Stimulated activated memory B cell treated with anti-CD40 and anti-IgM and Interleukin-4, amounts not matched to agents 10 μg/mL and 1 μg/mL and 100 μg/mL, for 72 hours (primary cell): ENCODE measurements around the gene STIM2.
"Not testable (repeated sequence)": the region's sequence is repeated elsewhere in the genome, so short reads cannot be mapped to it uniquely, and the experiment has no call there.

Experiments used
- ATAC-seq: fragments of 150-1000 bp; cut with Tn5 transposase; 2 replicates; pipeline ENCODE4 v1.10.0; 2021
- H3K27ac Mint-ChIP-seq: one replicate; pipeline ENCODE4 v1.8.0; 2022; ENCODE audit warnings: mild to moderate bottlenecking, mixed read lengths
- H3K27me3 Mint-ChIP-seq: one replicate; pipeline ENCODE4 v1.8.0; 2022; ENCODE audit warnings: mixed read lengths
- H3K36me3 Mint-ChIP-seq: one replicate; pipeline ENCODE4 v1.8.0; 2022; ENCODE audit warnings: mixed read lengths
- H3K4me1 Mint-ChIP-seq: one replicate; pipeline ENCODE4 v1.8.0; 2022; ENCODE audit warnings: mixed read lengths
- H3K4me3 Mint-ChIP-seq: one replicate; pipeline ENCODE4 v1.8.0; 2022; ENCODE audit warnings: mild to moderate bottlenecking, moderate library complexity, mixed read lengths
- H3K9me3 Mint-ChIP-seq: one replicate; pipeline ENCODE4 v1.8.0; 2022; ENCODE audit warnings: mixed read lengths

Gene STIM2

GRCh38 chr4:26826721-26827120, 33.9 kb upstream of the STIM2 start:
- Mint-ChIP-seq H3K27me3 (peaks cover 23% of the 10 kb centered on the region), H3K9me3 (peaks cover 7% of the 10 kb centered on the region), H3K4me3 (peak overlapping the region; percentile 27), H3K4me1 (peaks cover 46% of the 10 kb centered on the region), H3K36me3 (peaks cover 8% of the 10 kb centered on the region), H3K27ac (peak overlapping the region; percentile 48)
- ATAC-seq: peak; percentile 88

DNA sequence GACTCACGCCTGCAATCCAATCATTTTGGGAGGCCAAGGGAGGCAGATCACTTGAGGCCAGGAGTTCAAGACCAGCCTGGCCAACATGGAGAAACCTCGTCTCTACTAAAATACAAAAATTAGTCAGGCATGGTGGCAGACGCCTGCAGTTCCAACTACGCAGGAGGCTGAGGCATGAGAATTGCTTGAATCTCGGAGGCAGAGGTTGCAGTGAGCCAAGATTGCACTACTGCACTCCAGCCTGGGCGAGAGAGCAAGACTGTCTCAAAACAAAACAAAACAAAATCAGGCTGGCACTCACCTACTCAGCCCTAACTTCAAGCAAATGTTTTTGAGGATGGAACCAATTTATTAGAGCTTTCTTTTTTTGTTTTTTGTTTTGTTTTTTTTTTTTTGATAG, 33.3 kb upstream of the STIM2 start:
- not testable (repeated sequence) for H3K9me3 Mint-ChIP-seq, H3K4me3 Mint-ChIP-seq, H3K36me3 Mint-ChIP-seq, ATAC-seq
- H3K27ac Mint-ChIP-seq: peak overlapping the region; percentile 48
- H3K27me3 Mint-ChIP-seq: peaks cover 17% of the 10 kb centered on the region
- peaks cover 40% of the 10 kb centered on the region for H3K4me1 Mint-ChIP-seq

DNA sequence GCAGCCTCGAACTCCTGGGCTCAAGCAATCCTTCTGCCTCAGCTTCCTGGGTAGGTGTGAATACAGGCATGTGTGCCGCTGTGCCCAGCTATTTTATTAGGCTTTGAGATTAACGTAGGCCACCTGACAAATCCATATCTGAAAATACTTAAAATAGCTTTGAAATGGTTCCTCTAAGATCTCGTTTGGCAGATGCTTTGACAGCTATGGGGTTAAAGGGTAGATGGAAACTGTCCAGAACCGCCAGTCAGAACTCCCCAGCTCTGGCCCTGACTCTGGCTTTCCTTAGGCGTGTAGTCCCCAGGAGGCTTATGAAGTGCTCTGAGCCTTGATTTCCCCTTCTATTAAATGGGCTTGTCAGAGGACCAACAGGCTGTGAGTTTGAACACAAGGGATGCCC, 32.8 kb upstream of the STIM2 start:
- Mint-ChIP-seq H3K4me3 (no peak overlapping the region), H3K36me3 (peaks cover 6% of the 10 kb centered on the region), H3K27me3 (peaks cover 12% of the 10 kb centered on the region), H3K9me3 (peaks cover 6% of the 10 kb centered on the region), H3K27ac (no peak overlapping the region), H3K4me1 (peaks cover 35% of the 10 kb centered on the region)
- no peak for ATAC-seq

- no peak overlapping the region for H3K27ac Mint-ChIP-seq
- H3K27me3 Mint-ChIP-seq: no peaks in the 10 kb centered on the region
- H3K4me3 Mint-ChIP-seq: no peak overlapping the region
- no peak for ATAC-seq
- H3K9me3 Mint-ChIP-seq: peaks cover 2% of the 10 kb centered on the region
- no peaks in the 10 kb centered on the region for H3K36me3 Mint-ChIP-seq
- peaks cover 23% of the 10 kb centered on the region for H3K4me1 Mint-ChIP-seq
Measured at GRCh38 chr4:26829018-26829417, 31.6 kb upstream of the STIM2 start.

- peaks cover 8% of the 10 kb centered on the region for H3K9me3 Mint-ChIP-seq
- no peaks in the 10 kb centered on the region for H3K36me3 Mint-ChIP-seq
- no peak overlapping the region for H3K4me3 Mint-ChIP-seq
- H3K4me1 Mint-ChIP-seq: peaks cover 16% of the 10 kb centered on the region
- ATAC-seq: no peak
- no peaks in the 10 kb centered on the region for H3K27me3 Mint-ChIP-seq
- H3K27ac Mint-ChIP-seq: no peak overlapping the region
Measured at GRCh38 chr4:26830033-26830432, 30.6 kb upstream of the STIM2 start.

DNA sequence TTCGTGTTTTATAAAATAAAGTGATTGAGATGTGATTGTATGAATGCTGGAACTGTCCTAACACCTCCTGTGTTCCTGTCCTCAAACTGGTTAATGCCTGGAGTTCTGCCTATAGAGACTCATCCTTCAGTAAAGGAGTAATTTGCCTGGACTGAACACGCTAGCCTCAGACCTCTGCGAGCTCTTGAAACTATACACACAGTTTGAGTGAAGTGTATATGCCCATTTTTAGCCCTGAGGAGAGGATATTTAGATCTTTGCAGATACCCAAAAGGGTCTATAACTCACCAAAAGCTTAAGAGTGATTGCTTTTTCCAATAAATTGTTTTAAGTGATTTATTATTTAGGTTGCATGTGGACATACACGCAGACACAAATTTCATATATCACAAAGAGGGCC, 29.9 kb upstream of the STIM2 start:
- H3K4me1 Mint-ChIP-seq: peaks cover 16% of the 10 kb centered on the region
- no peak for ATAC-seq
- peaks cover 8% of the 10 kb centered on the region for H3K9me3 Mint-ChIP-seq
- no peaks in the 10 kb centered on the region for H3K36me3 Mint-ChIP-seq
- no peak overlapping the region for H3K4me3 Mint-ChIP-seq
- H3K27me3 Mint-ChIP-seq: no peaks in the 10 kb centered on the region
- no peak overlapping the region for H3K27ac Mint-ChIP-seq

GRCh38 chr4:26836539-26836938, 24.1 kb upstream of the STIM2 start:
- no peaks in the 10 kb centered on the region for H3K27me3 Mint-ChIP-seq
- H3K9me3 Mint-ChIP-seq: peaks cover 8% of the 10 kb centered on the region
- no peak overlapping the region for H3K4me3 Mint-ChIP-seq
- ATAC-seq: no peak
- H3K36me3 Mint-ChIP-seq: no peaks in the 10 kb centered on the region
- H3K4me1 Mint-ChIP-seq: no peaks in the 10 kb centered on the region
- no peak overlapping the region for H3K27ac Mint-ChIP-seq

- no peaks in the 10 kb centered on the region for H3K36me3 Mint-ChIP-seq
- H3K27ac Mint-ChIP-seq: no peak overlapping the region
- H3K27me3 Mint-ChIP-seq: peaks cover 9% of the 10 kb centered on the region
- H3K9me3 Mint-ChIP-seq: peaks cover 8% of the 10 kb centered on the region
- ATAC-seq: no peak
- H3K4me3 Mint-ChIP-seq: no peak overlapping the region
- H3K4me1 Mint-ChIP-seq: no peaks in the 10 kb centered on the region
Measured at GRCh38 chr4:26837993-26838842, 22.4 kb upstream of the STIM2 start.

DNA sequence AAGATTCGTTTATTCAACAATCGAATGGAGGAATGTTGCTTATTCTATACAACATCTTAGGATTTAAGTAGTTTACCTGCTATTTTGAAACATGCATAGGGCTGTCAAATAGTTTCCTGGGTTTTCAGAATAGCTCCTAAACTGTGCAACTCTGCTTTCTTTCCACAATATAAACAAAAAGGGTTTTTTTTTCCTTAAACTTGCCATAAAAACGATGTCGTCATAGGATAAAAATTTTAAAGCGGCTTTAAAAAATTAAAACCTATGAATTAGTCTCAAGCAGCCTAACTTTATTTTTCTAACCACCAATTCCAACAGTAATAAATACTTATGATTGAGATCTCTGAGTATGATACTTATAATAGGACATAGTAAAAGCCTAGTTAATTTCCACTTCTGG, 21.6 kb upstream of the STIM2 start:
- Mint-ChIP-seq H3K4me3 (no peak overlapping the region), H3K4me1 (no peaks in the 10 kb centered on the region), H3K27ac (no peak overlapping the region), H3K9me3 (peaks cover 6% of the 10 kb centered on the region), H3K36me3 (no peaks in the 10 kb centered on the region), H3K27me3 (peaks cover 9% of the 10 kb centered on the region)
- ATAC-seq: no peak

DNA sequence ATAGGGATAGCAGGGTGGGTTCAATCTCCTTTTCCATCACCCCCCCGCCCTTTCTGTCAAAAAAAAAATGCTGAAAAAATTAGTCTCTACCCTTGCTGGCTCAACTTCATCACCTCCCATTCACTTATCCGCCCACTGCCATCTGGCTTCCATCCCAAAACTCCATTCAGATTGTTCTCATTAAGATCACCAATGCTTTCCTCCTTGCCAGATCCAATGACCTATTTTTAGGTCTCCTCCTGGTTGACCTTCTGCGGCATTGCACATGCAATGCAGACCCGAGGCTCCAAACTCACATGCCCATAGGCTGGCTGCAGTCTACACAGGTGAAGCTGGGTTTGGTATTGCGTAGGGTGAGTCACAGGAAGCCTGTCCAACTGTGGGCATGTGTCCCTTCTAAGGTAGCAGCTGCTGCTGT, 21.1 kb upstream of the STIM2 start:
- no peak overlapping the region for H3K4me3 Mint-ChIP-seq
- H3K9me3 Mint-ChIP-seq: peaks cover 5% of the 10 kb centered on the region
- no peaks in the 10 kb centered on the region for H3K4me1 Mint-ChIP-seq
- H3K36me3 Mint-ChIP-seq: no peaks in the 10 kb centered on the region
- no peak overlapping the region for H3K27ac Mint-ChIP-seq
- ATAC-seq: no peak
- peaks cover 9% of the 10 kb centered on the region for H3K27me3 Mint-ChIP-seq

DNA sequence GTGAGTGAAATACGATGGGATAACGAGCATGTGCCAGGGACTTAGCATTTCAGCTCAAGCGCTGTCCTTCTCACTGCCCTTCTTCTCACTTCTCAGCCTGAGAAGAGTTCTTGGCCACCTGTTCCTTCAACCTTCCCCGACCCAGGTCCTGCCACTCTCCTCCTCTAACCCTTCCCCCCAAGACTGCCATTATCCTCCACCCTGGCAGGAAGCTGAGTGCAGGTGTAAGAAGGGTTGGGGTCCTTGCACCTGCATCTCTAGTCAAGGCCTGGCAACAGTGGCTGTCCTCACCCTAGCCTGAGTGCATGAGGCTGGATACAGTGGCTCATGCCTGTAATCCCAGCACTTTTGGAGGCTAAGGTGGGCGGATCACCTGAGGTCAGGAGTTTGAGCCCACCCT, 19.9 kb upstream of the STIM2 start:
- Mint-ChIP-seq H3K36me3 (no peaks in the 10 kb centered on the region), H3K27me3 (peaks cover 9% of the 10 kb centered on the region), H3K4me3 (no peak overlapping the region), H3K4me1 (no peaks in the 10 kb centered on the region), H3K27ac (no peak overlapping the region), H3K9me3 (peaks cover 3% of the 10 kb centered on the region)
- ATAC-seq: no peak

GRCh38 chr4:26842911-26843310, 17.7 kb upstream of the STIM2 start:
- peaks cover 15% of the 10 kb centered on the region for H3K9me3 Mint-ChIP-seq
- H3K4me1 Mint-ChIP-seq: no peaks in the 10 kb centered on the region
- no peak overlapping the region for H3K4me3 Mint-ChIP-seq
- no peak overlapping the region for H3K27ac Mint-ChIP-seq
- ATAC-seq: no peak
- peaks cover 9% of the 10 kb centered on the region for H3K27me3 Mint-ChIP-seq
- H3K36me3 Mint-ChIP-seq: peaks cover 7% of the 10 kb centered on the region

DNA sequence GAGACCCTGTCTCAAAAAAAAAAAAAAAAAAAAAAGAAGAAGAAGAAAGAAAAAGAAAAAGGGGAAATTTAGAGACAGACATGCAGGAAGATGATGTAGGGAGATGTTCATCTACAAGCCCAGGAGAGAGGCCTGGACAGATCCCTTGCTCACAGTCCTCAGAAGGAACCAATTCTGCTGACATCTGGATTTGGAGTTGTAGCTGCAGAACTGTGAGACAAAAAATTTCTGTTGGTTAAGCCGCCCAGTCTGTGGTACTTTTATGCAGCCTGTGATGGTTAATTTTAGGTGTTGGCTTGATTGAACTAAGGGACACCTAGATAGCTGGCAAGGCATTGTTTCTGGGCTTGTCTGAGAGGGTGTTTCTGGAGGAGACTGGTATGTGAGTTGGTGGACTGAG, 10.1 kb upstream of the STIM2 start:
- no peak overlapping the region for H3K27ac Mint-ChIP-seq

GRCh38 chr4:26851129-26851528, 9.5 kb upstream of the STIM2 start:
- Mint-ChIP-seq H3K27me3 (no peaks in the 10 kb centered on the region), H3K36me3 (peaks cover 7% of the 10 kb centered on the region), H3K4me3 (no peak overlapping the region), H3K9me3 (peaks cover 12% of the 10 kb centered on the region), H3K27ac (no peak overlapping the region), H3K4me1 (no peaks in the 10 kb centered on the region)
- no peak for ATAC-seq

More for the DNA sequence above, 10.1 kb upstream of the STIM2 start:
- Mint-ChIP-seq H3K9me3 (peaks cover 12% of the 10 kb centered on the region), H3K27me3 (no peaks in the 10 kb centered on the region), H3K36me3 (peaks cover 7% of the 10 kb centered on the region), H3K4me3 (no peak overlapping the region), H3K4me1 (no peaks in the 10 kb centered on the region)
- ATAC-seq: no peak

- no peak for ATAC-seq
- Mint-ChIP-seq H3K27me3 (no peaks in the 10 kb centered on the region), H3K36me3 (no peaks in the 10 kb centered on the region), H3K9me3 (no peaks in the 10 kb centered on the region), H3K27ac (no peak overlapping the region), H3K4me1 (peaks cover 28% of the 10 kb centered on the region), H3K4me3 (no peak overlapping the region)
Measured at GRCh38 chr4:26854701-26855100, 5.9 kb upstream of the STIM2 start.

GRCh38 chr4:26856906-26857277, 3.7 kb upstream of the STIM2 start:
- no peaks in the 10 kb centered on the region for H3K36me3 Mint-ChIP-seq
- H3K9me3 Mint-ChIP-seq: no peaks in the 10 kb centered on the region
- peak overlapping the region; percentile 89 for H3K4me3 Mint-ChIP-seq
- ATAC-seq: no peak
- peaks cover 33% of the 10 kb centered on the region for H3K4me1 Mint-ChIP-seq
- H3K27me3 Mint-ChIP-seq: no peaks in the 10 kb centered on the region
- peak overlapping the region; percentile 90 for H3K27ac Mint-ChIP-seq
